ENCODE measurements around the gene PDCL3. TPM values are rescaled to one million over a fixed set of nuclear protein-coding genes. Genes with fewer than 3 reads are reported as not detected.

Gene PDCL3
- total RNA-seq, 1 donor from 2014 or later: 15.0 TPM

DNA sequence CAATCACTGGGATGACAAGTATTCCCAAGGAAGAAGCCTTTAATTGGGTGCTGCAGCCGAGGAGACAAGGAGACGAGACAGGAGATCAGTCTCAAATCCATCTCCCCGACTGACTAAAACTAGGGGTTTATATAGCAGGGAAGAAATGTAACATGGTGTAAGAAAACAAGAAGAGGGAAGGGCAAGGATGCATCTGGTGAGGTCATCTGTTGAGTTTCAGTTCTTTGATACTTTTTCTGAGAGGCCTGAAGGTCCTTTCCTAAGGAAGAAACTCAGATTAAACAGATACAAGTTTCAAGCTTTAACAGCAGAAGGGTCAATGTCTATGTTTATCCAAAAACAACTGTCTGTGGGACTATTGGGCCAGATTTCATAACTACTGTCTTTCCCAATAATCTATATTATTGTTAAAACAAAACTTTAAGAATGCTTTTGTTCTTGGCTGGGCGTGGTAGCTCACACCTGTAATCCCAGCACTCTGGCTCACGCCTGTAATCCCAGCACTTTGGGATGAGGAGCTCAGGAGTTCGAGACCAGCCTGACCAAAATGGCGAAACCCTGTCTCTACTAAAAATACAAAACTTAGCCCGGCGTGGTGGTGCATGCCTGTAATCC lies 2.5 kb upstream of the PDCL3 start:
- no peak for DNase-seq (ENCODE audit: low read depth in 2 of 2)

DNA sequence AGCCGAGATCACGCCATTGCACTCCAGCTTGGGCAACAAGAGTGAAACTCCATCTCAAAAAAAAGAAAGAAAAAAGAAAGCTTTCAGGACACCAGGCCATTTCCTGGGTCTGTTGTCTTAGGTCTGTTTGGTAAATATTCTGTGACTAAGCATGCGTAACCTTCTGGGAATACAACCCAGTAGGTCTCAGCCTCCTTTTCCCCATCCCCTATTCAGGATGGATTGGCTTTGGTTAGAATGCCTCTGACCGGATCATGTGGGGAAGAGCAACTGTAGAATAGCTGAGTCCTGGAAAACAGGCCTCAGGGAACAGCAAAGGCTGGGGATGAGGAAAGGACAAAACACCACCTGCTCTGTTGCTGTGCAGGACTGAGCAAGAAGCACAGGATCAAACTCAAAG lies 1.6 kb upstream of the PDCL3 start:
- DNase-seq (ENCODE audit: low read depth in 2 of 2): no peak

DNA sequence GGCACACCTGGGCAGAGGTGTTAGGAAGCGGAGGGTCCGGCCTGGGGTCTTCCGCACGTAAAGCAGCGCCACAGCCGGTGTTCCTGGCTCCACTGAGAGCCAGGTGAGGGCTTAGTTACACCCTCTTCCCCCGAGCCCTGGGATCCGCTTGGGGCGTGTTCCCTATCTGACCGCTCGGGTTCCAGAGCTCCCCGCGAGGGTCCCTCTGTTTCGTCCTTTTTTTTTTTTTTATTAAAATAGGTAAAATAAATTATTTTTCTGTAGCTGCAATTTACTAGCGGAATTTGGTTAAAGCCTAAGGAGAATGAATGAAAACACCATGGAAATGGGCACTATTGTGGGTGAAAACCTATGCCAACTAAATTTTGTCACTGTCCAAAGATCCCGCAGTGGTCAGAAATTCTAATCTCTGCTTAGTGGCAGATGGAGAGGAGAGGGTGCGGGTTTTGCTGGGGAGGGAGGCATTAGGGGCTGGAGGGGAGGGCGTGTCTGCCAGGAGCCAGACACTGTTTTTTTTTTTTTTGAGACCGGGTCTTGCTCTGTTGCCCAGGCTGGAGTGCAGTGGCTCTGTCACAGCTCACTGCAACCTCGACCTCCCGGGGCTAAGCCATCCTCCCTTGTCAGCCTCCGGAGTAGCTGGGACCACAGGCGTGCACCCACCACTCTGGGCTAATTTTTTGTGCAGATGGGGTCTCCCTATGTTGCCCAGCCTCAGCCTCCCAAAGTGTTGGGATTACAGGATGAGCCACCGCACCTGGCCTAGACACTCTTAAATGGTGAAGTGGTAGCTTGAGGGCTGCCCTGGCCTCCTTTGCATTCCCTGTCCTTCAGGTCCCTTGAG lies 834 bp downstream of the PDCL3 start:
- DNase-seq (ENCODE audit: low read depth in 2 of 2): peak in 1 of 2 donors; percentile 6

DNA sequence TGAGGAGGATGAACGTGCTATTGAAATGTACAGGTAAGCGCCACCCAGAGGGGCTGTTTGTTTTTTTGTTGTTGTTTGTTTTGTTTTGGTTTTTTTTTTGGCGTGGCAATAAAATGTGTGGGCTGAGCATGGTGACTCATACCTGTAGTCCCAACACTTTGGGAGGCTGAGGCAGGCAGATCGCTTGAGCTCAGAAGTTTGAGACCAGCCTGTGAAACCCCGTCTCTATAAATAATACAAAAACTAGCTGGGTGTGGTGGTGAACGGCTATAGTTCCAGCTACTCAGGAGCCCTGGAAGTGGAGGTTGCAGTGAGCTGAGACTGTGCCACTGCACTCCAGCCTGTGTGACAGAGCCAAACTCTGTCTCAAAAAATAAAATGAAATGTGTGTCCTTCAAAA lies 6.2 kb downstream of the PDCL3 start:
- DNase-seq (ENCODE audit: low read depth in 2 of 2): no peak

DNA sequence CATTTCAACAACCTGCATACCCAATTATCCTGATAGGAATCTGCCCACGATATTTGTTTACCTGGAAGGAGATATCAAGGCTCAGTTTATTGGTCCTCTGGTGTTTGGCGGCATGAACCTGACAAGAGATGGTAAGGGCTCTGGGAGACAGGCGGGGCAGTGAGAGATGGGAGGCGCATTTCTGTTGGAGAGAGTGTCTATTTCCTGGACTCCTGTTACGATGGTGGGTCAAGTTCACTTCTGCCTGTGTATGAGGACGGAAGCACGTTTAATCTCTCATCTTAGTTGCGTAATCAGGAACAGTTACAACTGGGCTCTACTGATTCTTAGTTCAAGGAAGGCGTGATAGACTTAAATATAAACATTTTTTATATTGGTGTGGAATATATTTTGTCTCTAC lies 8.9 kb downstream of the PDCL3 start:
- no peak for DNase-seq (ENCODE audit: low read depth in 2 of 2)

DNA sequence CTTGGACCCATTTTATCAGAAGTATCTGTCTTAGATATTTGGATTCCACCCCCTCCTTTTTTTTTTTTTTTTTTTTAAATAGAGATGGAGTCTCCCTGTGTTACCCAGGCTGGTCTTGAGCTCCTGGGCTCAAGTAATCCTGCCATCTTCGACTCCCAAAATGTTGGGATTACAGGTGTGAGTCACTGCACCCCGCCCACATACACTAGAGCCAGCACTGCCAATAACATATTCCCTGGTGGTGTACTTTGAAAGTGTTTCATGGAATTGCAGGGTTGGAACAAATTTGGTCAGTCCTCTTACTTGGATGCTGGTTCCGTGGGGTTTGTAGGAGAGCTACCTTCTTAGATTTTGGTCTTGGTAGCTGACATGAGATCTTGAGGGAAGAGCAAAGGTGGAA lies 15.0 kb downstream of the PDCL3 start:
- no peak for DNase-seq (ENCODE audit: low read depth in 2 of 2)

DNA sequence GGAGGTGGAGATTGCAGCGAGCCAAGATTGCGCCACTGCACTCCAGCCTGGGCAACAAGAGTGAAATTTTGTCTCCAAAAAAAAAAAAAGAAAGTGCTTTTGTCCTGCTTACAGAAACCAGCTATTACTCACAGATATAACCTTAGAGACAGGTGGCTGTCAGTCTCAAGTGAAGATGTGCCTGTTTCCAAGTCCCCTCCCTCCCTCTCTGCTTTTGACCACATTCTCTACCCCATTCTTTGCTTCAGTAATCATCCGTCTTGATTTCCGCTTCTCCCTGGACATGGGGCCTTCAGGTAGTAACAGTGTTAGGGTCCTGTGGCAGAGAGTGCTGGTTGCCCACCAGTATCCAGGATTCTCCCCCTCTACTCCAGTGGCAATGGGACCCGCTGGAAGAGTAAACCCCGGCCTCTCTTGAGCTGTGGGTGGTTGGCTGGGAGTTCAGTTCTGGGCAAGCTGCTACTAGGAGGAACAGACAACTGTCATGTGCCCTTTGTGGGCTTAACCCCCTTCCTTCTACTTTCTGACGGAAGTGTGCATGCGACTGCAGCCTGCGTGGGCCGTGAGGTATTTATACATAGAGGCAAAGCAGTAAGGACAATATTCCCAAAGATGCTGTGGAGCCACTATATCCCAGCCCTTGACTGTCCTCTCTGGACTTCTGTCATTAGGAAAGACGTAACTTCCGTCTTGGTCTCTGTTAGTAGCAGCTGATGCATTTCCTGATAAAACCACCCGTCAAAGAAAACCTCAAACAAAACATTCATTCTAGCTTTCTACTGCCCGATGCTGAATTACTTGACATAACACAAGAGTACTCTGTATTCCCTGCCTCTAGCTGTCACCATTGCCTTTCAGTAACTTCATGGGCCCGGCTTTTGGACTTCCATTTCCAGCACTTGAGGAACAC lies 17.8 kb downstream of the PDCL3 start:
- DNase-seq (ENCODE audit: low read depth in 2 of 2): peak in 1 of 2 donors; percentile 58

DNA sequence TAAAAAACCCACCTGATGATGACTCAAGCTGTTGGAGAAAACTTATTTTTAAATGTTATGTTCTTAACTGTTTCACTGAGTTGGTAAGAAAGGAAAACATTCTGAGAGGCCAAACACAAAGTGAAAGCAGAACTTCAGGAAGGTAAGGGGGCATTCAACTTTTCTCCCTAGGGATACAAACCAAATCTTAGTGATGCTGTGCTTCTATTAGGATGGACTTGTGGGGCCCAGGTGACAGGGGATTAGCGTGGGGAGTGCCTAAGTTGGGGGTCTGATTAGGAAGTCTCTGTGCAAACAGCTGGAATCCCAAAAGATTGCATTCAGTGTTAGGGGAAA lies 18.5 kb downstream of the PDCL3 start:
- no peak for DNase-seq (ENCODE audit: low read depth in 2 of 2)

DNA sequence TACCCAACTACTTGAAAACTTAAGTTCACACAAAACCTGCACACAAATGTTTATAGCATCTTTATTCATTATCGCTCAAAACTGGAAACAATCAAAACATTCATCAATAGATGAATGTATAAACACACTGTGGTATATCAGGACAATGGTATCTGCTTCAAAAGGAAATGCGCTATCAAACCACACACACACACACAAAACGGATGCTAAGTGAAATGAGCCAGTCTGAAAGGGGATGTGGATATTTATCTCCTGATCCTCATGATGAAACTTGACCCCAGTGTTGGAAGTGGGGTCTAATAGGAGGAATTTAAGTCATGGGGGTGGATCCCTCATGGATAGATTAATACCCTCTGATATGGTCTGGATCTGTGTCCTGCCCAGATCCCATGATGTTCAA lies 22.0 kb downstream of the PDCL3 start:
- DNase-seq (ENCODE audit: low read depth in 2 of 2): peak in 1 of 2 donors; percentile 68

DNA sequence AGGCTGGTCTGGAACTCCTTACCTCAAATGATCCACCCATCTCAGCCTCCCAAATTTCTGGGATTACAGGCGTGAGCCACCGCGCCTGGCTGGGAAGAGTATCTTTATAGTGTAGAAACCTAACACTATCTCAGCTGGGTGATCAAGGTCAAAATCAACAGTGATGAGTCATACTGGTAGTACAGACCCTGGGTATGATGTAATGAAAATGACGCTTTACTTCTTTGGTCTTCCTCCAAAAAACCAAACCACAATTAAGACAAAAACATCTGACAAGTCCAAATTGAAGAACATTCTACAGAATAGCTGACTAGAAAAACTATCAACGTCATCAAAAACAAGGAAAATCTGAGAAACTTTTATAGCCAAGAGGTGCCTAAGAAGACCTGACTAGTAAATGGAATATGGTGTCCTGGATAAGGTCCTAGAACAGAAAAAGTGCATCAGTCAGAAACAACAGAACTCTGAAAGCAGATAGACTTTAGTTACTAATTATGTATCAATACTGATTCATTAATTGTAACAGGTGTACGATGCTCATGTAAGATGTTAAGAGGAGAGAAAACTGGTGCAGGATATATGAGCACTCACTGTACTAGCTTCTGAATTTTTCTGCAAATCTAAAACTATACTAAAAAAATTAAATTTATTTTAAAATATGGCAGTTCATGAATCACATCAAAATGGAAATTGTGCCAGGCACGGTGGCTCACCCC lies 25.4 kb downstream of the PDCL3 start:
- peak in 1 of 2 donors; percentile 39 for DNase-seq (ENCODE audit: low read depth in 2 of 2)

DNA sequence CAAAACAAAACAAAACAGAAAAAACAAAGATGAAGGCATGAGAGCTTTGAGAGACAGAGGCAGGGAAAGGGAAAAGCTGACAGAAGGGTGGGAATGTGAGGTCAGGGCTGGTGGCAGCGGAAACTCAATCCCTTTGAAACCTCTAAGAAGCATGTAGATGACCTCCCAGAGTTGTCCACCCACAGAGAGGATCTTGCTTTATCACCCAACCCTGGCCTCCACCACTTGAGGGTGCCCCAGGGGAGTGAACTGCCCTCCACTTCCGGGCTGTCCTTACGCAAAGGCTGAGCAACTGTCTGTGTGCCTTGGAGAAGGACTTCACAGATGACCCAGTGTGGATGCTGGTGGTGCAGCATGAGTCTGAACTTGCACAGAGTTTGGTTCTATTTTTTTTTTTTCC lies 26.7 kb downstream of the PDCL3 start:
- DNase-seq (ENCODE audit: low read depth in 2 of 2): no peak

DNA sequence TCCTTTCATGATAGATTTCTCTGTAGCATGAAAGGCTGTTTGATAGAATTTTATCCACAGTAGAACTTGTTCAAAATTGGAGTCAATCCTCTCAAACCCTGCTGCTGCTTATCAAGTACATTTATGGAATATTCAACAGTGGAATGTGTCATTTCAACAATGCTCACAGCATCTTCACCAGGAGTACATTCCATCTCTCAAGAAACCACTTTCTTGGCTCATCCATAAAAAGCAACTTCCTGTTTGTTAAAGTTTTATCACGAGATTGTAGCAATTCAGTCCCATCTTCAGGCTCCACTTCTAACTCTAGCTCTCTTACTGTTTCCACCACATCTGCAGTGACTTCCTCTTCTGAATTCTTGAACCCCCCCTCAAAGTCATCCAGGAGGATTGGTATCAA lies 29.4 kb downstream of the PDCL3 start:
- no peak for DNase-seq (ENCODE audit: low read depth in 2 of 2)

DNA sequence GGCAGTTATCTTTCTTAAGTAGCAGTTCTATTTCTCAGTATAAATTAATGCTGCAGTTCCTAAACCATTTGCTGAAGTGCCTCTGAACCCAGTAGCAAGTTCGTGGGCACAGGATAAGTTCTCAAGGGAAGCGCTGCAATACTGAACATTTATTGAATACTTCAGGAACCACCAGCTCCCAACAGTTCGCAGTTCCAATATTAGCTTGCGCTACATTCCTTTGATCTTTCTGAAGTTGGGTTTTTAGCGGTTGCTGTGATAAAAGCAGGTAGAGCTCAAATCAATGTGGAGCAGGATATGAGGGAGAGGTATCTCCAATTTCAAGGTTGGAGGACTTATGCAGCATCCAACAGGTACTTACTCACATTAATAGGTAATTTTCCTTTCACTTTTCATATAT lies 33.7 kb downstream of the PDCL3 start:
- DNase-seq (ENCODE audit: low read depth in 2 of 2): no peak

DNA sequence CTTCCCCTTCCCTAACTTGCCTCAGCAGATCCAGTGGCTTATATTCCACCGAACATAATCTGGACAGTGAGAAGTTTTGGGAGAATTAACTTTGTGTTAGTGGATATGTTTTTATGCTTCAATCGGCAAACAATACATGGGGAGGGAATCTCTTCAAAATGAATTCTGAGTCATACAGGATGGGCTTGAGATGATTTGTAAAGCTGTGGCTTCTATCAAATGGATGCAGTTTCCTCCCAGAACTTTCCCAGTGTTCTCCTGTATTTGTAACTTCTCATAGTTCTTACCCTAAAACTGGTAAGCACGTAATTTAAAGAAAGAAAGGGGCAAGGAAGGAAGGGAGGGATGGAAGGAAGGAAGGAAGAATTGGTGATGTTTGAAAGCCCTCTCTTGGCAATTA lies 36.8 kb downstream of the PDCL3 start:
- DNase-seq (ENCODE audit: low read depth in 2 of 2): peak in 1 of 2 donors; percentile 63

DNA sequence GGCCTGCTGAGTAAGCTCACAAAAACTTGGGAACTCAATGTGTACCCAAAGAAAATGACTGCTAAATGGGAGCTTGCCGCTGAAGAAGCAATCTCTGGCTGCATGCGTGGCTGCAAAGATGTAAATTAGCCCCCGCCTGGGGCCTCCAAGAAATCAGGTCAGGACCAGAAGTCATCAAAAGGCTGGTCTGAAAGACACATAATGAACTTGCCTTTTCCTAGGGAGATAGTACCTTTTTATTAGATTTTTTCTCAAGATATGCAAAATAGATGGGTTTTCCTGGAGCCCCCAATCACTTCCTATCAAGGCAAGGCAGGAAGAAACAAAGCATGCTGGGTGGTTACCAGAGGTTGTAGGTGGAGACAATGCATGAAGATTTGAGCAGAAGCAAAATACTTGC lies 38.9 kb downstream of the PDCL3 start:
- DNase-seq (ENCODE audit: low read depth in 2 of 2): no peak

DNA sequence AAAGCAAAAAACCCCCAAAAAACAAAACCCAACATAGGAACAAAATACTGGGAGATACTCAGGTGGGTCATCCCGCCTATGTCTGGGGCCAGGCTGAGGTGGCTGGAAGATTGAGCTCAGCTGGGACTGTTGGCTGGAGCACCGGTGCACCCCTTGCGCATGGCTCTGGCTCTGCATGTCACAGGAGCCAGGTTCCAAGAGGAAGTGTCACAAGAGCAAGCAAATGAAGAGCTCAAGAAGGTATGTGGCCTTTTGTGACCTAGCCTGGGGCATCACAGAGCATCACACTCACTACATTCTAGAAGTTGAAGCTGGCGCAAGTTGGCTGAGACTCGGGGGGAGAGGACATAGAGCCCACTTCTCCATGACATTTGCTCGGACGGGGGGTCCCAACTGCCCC lies 40.6 kb downstream of the PDCL3 start:
- DNase-seq (ENCODE audit: low read depth in 2 of 2): no peak

DNA sequence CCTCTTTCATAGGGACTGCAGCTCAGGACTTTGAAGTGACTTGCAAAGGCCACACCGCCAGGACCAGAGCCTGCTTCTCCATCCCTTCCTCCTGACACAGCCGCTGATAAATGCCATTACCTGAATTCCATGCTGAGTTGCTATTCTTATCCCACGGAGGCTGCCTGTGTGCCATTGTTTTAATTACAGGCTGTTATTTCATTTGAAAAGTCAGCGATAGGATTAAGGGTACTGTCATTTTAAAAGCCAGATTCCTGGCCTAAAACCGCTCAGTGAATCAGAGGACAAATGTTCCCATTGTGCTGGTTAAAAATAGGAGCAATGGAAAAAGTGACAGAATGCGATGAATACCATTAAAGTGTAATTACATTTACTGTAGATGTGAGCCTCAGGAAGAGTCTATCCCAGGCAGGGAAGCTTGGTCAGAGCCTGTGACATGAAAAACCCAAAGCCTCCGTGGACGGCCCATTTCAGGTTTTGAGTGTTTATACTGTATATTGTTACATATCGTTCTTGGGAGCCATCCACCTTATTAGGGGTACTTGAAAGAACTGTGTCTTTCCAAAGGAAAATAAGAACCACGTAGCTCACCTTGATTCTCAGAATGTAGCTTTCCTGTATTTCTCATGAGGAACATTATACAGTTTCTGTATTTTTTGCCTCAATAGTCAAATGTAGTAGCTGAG lies 41.3 kb downstream of the PDCL3 start:
- peak; percentile 75 to 85 for DNase-seq (ENCODE audit: low read depth in 2 of 2)

DNA sequence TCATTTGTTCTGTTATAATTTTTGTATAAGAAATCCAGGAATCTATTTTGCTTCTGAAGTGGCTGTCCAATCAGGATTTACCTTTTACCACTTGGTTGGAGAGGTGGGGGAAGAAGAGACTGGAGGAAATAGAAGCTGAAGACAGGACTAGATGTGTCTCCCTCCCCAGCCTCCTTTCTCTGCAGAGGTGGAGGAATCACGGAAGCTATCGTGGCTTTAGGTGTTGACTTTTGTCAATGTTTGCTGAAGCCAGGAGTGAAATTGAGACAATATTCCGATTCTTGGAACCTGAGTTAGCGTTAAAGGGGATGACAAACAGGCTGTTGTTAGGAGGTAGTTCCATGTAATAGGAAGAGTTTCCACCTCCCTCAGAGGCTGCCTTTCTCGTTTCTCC lies 43.5 kb downstream of the PDCL3 start:
- DNase-seq (ENCODE audit: low read depth in 2 of 2): no peak

DNA sequence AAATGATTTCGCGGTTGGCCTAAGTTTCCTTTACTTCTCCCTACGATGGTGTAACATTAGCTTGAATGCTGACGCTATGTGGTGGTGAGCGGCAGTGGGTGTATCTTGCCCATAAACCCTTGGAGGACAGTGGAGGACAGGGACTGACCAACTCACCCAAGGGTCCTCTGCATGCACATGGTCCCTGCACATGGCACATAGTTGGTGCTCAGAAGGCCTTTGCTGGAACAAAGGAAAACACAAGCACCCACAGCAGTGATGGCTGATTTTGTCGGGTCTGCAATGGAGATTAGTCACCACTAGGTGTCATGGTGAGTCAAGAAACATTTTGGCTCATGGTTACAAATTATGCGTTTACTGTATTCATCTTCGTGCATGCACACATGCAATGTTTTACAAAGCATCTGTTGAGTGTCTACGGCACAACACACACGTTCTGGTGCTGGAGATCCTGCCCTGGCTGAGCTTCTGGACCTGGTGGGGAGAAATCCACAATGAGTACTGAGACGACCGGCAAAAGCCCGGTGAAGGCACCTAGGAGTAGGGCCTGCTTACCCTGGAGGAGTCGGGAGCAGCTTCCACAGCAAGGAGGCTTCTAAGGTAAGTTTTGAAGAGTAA lies 44.0 kb downstream of the PDCL3 start:
- peak in 1 of 2 donors; percentile 51 for DNase-seq (ENCODE audit: low read depth in 2 of 2)

DNA sequence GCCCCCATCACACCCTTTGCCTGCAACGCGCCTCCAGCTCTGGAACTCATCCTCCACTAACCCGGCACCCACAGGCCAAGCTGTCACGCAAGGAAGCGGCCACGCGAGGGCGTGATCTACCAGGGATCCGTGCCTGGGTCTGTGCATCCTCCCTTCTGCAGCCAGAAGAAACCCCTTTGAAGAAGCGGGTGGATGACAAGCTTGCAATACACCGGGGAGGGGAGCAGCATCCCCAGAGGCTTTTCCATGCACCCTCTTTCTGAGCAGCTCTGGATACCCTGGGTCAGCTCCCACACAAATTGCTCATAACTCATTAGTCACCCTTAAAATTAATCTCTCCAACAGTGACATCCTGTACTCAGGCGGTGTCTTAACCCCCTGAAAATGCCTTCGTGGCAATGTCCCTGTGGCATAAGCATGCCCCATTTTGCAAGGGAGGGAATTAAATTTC lies 47.6 kb downstream of the PDCL3 start:
- peak in 1 of 2 donors; percentile 63 for DNase-seq (ENCODE audit: low read depth in 2 of 2)

Measured in dermis microvascular lymphatic vessel endothelial cell (primary cell).